DND-41 (cell line): ENCODE data around the gene FBXO38.

ENCODE experiments used
- ATAC-seq: fragments of 200-7000 bp; cut with Tn5 transposase; 3 replicates; pipeline ENCODE4 v1.9.1; 2021; ENCODE audit warnings: low read depth; ENCODE audit not compliant: insufficient read depth
- DNase-seq: peaks from one replicate; pipeline ENCODE4 v3.0.0-alpha.2; 2020
- H2AFZ ChIP-seq: 2 replicates; pipeline ENCODE4 v1.6.0; 2012; ENCODE audit warnings: low read depth, low read length
- H3K27ac ChIP-seq: 2 replicates; pipeline ENCODE4 v1.5.1; 2012; ENCODE audit warnings: low read length, inconsistent platforms
- H3K27me3 ChIP-seq: fragments of 200-600 bp; sonication (generic); 2 replicates; pipeline ENCODE4 v1.6.0; 2012; ENCODE audit warnings: low read length, mild to moderate bottlenecking, inconsistent platforms; ENCODE audit not compliant: insufficient read depth, poor library complexity
- H3K36me3 ChIP-seq: 2 replicates; pipeline ENCODE4 v1.5.1; 2012; ENCODE audit warnings: low read length, inconsistent platforms; ENCODE audit not compliant: insufficient read depth
- H3K4me1 ChIP-seq: 2 replicates; pipeline ENCODE4 v1.5.1; 2012; ENCODE audit warnings: mild to moderate bottlenecking, low read length; ENCODE audit not compliant: insufficient read depth
- H3K4me2 ChIP-seq: 2 replicates; pipeline ENCODE4 v1.6.0; 2012; ENCODE audit warnings: mild to moderate bottlenecking, moderate library complexity, low read length, inconsistent platforms; ENCODE audit not compliant: insufficient read depth
- H3K4me3 ChIP-seq, 2 experiments: fragments of 200-600 bp in 1 of 2; shearing (Covaris generic) in 1 of 2; 2 replicates each; pipeline ENCODE4 v1.5.1; 2012 to 2016; ENCODE audit warnings: inconsistent platforms in 2 of 2, low read length in 2 of 2, mild to moderate bottlenecking in 2 of 2, low read depth in 1 of 2, moderate library complexity in 1 of 2
- H3K79me2 ChIP-seq: 2 replicates; pipeline ENCODE4 v1.6.0; 2012; ENCODE audit warnings: low read length, inconsistent platforms; ENCODE audit not compliant: insufficient read depth
- H3K9ac ChIP-seq: 2 replicates; pipeline ENCODE4 v1.6.0; 2012; ENCODE audit warnings: low read depth, mild to moderate bottlenecking, inconsistent platforms, low read length, moderate library complexity
- H3K9me3 ChIP-seq: 2 replicates; pipeline ENCODE4 v1.5.1; 2012; ENCODE audit warnings: low read length, moderate library complexity, mild to moderate bottlenecking, inconsistent platforms; ENCODE audit not compliant: insufficient read depth, severe bottlenecking
- H4K20me1 ChIP-seq: 2 replicates; pipeline ENCODE4 v1.6.0; 2012; ENCODE audit warnings: low read length; ENCODE audit not compliant: insufficient read depth
- EZH2 ChIP-seq: IDR thresholded peaks from 3 replicates; pipeline ENCODE4 v1.6.1; 2012; ENCODE audit warnings: borderline replicate concordance, low read depth, mild to moderate bottlenecking, moderate library complexity, low read length, inconsistent platforms; ENCODE audit not compliant: severe bottlenecking
- TF ChIP-seq, protein P1 (sequence below): IDR thresholded peaks from 2 replicates; pipeline ENCODE4 v1.5.1; 2012; ENCODE audit warnings: borderline replicate concordance, low read length, moderate library complexity, mild to moderate bottlenecking; ENCODE audit not compliant: poor library complexity, severe bottlenecking; ENCODE audit errors: extremely low read depth

Gene FBXO38

DNA sequence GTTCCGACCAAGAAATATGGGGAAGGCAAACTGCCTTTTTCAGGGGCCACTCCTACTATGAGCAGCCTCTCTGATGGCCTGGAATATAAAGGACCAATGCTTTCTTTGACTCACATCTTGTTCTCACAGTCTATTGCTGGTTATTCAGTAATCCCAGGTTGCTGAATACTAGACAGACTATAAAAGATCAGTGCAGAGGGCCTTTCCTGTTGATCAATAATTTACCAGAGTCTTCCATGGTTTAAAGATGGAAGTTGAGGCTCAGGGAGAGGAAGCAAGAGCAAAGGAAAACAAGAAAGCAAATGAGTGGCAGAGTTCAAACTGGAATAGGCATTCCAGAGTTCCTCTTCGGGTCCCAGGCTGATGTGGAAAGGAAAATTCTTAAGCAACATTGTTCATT, 62.9 kb downstream of the FBXO38 start:
- TF ChIP-seq EZH2 = no peak
- TF ChIP-seq, protein P1, sequence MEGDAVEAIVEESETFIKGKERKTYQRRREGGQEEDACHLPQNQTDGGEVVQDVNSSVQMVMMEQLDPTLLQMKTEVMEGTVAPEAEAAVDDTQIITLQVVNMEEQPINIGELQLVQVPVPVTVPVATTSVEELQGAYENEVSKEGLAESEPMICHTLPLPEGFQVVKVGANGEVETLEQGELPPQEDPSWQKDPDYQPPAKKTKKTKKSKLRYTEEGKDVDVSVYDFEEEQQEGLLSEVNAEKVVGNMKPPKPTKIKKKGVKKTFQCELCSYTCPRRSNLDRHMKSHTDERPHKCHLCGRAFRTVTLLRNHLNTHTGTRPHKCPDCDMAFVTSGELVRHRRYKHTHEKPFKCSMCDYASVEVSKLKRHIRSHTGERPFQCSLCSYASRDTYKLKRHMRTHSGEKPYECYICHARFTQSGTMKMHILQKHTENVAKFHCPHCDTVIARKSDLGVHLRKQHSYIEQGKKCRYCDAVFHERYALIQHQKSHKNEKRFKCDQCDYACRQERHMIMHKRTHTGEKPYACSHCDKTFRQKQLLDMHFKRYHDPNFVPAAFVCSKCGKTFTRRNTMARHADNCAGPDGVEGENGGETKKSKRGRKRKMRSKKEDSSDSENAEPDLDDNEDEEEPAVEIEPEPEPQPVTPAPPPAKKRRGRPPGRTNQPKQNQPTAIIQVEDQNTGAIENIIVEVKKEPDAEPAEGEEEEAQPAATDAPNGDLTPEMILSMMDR = no peak
- H3K79me2 ChIP-seq = no peaks in the 10 kb centered on the region
- H3K36me3 ChIP-seq = peaks cover 13% of the 10 kb centered on the region
- no peaks in the 10 kb centered on the region for H3K4me1 ChIP-seq
- H3K4me2 ChIP-seq = no peak overlapping the region
- no peak overlapping the region for H3K9ac ChIP-seq
- no peaks in the 10 kb centered on the region for H4K20me1 ChIP-seq
- no peaks in the 10 kb centered on the region for H3K9me3 ChIP-seq
- no peak for ATAC-seq
- no peak overlapping the region for H3K4me3 ChIP-seq
- no peak for DNase-seq
- no peak overlapping the region for H2AFZ ChIP-seq
- no peak overlapping the region for H3K27ac ChIP-seq
- no peaks in the 10 kb centered on the region for H3K27me3 ChIP-seq

DNA sequence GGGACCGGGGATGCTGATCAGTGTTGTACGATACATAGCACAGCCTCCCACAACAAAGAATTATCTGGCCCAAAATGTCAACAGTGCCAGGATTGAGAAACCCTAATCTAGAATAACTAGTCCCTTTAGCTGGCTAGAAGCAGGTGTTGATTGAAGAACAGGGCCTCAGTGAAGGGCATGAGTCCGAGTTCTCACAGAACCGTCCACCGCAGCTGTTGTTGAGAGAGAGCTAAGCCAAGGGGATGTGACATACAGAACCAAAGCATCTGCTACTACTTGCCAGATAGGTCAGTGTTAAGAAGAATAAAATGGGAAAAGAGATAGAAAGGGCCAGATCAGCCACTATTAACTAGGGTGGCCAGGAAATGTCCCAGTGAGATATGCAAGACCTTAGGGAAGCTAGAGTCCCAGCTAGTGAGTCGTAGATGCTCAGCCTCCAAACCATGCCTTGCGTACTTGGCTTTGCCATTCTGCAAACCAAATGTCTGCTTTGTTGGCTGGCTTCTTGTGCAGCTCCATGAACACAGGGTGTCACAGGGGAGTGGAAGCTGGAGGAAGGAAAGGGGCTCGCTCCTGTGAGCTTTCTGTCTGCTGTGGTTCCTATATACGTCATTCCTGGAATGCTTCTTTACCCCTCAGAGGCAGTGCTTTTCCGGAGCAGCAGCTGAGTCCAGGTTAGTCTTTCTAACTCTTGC, 68.9 kb downstream of the FBXO38 start:
- H3K36me3 ChIP-seq = no peaks in the 10 kb centered on the region
- H3K4me3 ChIP-seq = no peak overlapping the region
- H3K27me3 ChIP-seq = no peaks in the 10 kb centered on the region
- TF ChIP-seq EZH2 = no peak
- TF ChIP-seq, protein P1 = no peak
- no peak overlapping the region for H3K9ac ChIP-seq
- no peak overlapping the region for H2AFZ ChIP-seq
- H4K20me1 ChIP-seq = no peaks in the 10 kb centered on the region
- H3K4me1 ChIP-seq = no peaks in the 10 kb centered on the region
- H3K27ac ChIP-seq = no peak overlapping the region
- DNase-seq (no peak), ATAC-seq (no peak)
- no peaks in the 10 kb centered on the region for H3K9me3 ChIP-seq
- no peaks in the 10 kb centered on the region for H3K79me2 ChIP-seq
- no peak overlapping the region for H3K4me2 ChIP-seq

DNA sequence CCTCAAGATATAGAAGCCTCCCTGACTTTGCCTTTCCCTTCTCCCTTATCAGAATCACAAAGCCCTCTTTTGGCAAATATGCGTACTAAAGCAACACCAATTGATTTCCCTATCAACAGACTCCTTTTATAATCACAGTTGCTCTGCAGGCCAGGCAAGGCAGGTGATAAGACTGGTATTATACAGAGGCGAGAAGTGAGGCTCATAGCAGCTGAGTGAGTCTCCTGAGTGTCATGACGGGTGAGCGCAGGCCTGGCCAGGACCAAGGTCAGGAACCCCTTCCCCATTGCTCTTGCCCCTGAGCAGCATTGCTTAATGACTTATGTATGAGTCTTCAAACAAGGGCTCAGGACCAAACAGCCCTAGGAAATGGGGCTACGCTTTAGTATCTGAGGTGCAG, 70.8 kb downstream of the FBXO38 start:
- H2AFZ ChIP-seq = no peak overlapping the region
- no peaks in the 10 kb centered on the region; the same call in 1 of the 2 replicates for H4K20me1 ChIP-seq
- H3K4me3 ChIP-seq = no peak overlapping the region
- TF ChIP-seq, protein P1 = no peak
- TF ChIP-seq EZH2 = no peak
- H3K27me3 ChIP-seq = no peaks in the 10 kb centered on the region
- ATAC-seq = no peak
- no peaks in the 10 kb centered on the region for H3K9me3 ChIP-seq
- H3K79me2 ChIP-seq = no peaks in the 10 kb centered on the region
- DNase-seq = no peak
- H3K27ac ChIP-seq = no peak overlapping the region
- H3K4me1 ChIP-seq = no peaks in the 10 kb centered on the region
- H3K4me2 ChIP-seq = no peak overlapping the region
- no peaks in the 10 kb centered on the region for H3K36me3 ChIP-seq
- H3K9ac ChIP-seq = no peak overlapping the region
